NCI-H2107 treated with DMSO at 0.1 percent for 48 hours (cell line): ENCODE results near the gene PDS5A.
"Not testable (repeated sequence)": the region's sequence is repeated elsewhere in the genome, so short reads cannot be mapped to it uniquely, and the experiment has no call there.

Source experiments
- DNase-seq: peaks from one replicate; lab custom pipeline; 2025; ENCODE audit not compliant: unreplicated experiment; lab: John Stamatoyannopoulos, UW

PDS5A gene, protein sequence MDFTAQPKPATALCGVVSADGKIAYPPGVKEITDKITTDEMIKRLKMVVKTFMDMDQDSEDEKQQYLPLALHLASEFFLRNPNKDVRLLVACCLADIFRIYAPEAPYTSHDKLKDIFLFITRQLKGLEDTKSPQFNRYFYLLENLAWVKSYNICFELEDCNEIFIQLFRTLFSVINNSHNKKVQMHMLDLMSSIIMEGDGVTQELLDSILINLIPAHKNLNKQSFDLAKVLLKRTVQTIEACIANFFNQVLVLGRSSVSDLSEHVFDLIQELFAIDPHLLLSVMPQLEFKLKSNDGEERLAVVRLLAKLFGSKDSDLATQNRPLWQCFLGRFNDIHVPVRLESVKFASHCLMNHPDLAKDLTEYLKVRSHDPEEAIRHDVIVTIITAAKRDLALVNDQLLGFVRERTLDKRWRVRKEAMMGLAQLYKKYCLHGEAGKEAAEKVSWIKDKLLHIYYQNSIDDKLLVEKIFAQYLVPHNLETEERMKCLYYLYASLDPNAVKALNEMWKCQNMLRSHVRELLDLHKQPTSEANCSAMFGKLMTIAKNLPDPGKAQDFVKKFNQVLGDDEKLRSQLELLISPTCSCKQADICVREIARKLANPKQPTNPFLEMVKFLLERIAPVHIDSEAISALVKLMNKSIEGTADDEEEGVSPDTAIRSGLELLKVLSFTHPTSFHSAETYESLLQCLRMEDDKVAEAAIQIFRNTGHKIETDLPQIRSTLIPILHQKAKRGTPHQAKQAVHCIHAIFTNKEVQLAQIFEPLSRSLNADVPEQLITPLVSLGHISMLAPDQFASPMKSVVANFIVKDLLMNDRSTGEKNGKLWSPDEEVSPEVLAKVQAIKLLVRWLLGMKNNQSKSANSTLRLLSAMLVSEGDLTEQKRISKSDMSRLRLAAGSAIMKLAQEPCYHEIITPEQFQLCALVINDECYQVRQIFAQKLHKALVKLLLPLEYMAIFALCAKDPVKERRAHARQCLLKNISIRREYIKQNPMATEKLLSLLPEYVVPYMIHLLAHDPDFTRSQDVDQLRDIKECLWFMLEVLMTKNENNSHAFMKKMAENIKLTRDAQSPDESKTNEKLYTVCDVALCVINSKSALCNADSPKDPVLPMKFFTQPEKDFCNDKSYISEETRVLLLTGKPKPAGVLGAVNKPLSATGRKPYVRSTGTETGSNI (N-terminal part only)

DNA sequence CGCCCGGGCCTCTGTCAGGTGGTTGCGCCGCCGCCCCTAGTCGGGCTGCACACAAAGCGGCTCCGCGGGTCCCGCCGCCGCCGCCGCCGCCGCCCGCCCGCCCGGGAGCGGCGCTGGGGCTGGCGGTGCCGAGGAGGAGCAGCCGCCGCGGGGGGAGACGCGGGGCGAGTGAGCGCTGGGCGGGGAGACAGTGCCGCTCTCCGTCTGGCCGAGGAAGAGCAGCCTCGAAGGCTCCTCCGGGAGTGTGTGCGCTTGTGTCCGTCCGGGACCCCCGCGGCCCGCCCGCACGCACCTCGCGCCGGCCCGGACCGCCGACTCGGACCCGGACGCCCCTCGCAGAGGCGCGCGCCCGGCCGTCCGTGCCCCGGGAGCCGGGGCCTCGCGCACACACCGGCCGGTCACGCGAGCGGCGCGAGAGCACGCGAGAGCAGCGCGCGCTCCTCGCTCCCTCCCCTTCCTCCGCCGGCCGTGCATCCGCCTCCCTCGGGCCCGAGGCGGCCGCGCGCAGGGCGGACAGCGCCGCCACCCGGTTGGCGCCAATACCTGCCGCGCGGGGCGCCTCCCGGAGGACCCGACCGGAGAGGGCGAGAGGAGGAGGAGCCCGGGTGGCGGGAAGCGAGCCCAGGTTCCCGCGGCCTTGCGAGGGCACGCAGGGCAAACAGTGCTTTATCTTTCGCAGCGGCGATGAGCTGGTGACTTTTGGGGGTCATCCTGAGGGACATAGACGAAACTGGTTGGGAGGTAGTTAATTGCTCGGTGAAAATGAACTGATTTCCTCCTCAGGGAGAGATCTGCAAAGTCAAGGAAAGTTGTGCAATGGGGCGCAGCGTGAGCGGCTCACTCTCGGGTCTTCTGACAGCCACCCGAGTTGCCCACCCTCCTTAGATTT lies at the start of gene PDS5A:
PDS5A (minus strand) TSS at position 423 of the 889 bp plus-strand sequence. CDS start 1,334 bp downstream, outside the sequence.
- DNase-seq = peak; percentile 59

DNA sequence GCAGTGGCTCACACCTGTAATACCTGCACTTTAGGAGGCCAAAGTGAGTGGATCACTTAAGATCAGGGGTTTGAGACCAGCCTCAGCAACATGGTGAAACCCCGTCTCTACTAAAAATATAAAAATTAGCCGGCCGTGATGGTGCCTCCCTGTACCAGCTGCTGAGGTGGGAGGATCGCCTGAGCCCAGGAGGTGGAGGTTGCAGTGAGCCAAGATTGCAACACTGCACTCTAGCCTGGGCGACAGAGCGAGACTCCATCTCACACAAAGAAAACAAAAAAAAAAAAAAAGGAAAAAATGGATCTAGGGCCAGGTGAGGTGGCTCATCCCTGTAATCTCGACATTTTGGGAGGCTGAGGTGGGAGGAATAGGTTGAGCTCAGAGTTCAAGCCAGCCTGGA lies 46.3 kb upstream of the PDS5A start:
- not testable (repeated sequence) for DNase-seq

DNA sequence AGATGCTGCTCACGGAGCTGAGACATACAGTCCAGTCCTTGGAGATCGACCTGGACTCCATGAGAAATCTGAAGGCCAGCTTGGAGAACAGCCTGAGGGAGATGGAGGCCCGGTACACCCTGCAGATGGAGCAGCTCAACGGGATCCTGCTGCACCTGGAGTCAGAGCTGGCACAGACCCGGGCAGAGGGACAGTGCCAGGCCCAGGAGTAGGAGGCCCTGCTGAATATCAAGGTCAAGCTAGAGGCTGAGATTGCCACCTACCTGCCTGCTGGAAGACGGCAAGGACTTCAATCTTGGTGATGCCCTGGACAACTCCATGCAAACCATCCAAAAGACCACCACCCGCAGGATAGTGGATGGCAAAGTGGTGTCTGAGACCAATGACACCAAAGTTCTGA lies 43.4 kb upstream of the PDS5A start:
- not testable (repeated sequence) for DNase-seq

DNA sequence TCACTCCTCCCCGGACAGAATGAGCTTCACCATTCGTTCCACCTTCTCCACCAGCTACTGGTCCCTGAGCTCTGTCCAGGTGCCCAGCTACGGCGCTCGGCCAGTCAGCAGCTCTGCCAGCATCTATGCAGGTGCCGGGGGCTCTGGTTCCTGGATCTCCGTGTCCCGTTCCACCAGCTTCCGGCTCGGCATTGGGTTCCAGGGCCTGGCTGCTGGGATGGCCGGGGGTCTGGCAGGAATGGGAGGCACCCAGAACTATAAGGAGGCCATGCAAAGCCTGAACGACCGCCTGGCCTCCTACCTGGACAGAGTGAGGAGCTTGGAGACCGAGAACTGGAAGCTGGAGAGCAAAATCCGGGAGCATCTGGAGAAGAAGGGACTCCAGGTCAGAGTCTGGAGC lies 42.5 kb upstream of the PDS5A start:
- DNase-seq = no peak

DNA sequence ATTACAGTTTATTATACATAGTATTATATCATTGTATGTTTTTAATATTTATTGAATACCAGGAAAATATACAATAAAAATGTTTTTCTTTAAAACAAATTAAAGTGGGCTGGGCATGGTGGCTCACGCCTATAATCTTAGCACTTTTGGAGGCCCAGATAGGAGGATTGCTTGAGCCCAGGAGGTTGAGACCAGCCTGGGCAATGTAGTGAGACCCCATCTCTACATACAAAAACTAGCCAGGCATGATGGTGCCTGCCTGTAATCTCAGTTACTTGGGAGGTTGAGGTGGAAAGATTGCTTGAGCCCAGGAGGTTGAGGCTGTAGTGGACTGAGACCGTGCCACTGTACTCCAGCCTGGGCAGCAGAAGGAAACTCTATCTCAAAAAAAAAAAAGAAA lies 38.3 kb upstream of the PDS5A start:
- no peak for DNase-seq

DNA sequence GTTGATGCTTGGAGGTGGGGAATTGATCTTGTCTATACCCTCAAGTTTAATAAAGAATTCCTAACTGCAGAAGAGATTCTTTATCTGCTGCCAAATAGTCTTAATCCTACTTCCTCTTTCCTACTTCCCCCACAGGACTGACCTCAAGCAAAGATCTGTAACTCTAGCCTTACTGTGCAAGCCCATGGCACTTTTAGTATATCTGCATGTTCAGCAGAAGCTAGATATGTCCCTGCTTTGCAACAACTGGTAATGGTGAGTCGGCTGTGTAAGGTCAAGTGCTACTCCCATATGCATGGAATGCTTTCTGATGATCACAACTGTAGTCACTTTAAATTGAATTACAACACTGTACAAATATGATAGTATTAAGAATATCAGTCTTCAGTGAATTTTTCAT lies 26.3 kb upstream of the PDS5A start:
- no peak for DNase-seq

DNA sequence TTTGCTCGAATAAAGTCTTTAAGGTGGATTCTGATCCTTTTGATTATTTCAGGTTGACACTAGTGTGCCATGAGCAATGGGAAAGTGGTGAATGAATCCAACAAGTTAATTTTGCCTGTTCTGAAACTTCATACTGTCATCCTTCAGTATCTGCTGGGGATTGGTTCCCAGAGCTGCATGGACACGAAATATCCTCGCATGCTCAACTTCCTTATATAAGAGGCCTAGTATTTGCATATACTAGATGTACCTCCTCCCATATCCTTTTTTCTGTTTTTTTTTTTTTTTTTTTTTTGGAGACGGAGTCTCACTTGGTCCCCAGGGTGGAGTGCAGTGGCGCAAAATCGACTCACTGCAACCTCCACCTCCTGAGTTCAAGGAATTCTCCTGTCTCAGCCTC lies 23.0 kb upstream of the PDS5A start:
- no peak for DNase-seq

DNA sequence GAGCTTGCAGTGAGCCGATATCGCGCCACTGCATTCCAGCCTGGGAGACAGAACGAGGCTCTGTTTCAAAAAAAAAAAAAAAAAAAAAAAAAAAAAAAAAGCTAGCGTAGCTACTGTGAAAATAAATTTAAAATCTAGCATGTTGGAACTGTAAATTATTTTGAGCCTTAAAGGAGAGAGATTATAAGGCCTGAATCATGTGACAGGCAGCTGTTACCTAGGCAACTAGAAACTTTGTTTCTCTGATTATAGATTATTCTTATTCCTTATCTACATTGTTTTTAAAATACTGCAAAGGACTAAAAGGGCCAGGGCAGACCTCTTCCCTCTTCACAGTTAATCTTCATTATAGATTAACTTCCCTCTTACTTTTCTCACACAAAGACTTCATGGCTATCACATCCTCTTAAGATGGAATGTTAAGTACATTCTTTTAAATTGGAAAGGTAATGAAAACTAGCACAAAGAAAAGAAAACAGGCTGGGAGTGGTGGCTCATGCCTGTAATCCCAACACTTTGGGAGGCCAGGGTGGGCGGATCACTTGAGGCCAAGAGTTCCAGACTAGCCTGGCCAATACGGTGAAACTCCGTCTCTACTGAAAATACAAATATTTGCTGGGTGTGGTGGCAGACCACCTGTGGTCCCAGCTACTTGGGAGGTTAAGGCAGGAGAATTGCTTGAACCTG lies 21.1 kb upstream of the PDS5A start:
- no peak for DNase-seq

DNA sequence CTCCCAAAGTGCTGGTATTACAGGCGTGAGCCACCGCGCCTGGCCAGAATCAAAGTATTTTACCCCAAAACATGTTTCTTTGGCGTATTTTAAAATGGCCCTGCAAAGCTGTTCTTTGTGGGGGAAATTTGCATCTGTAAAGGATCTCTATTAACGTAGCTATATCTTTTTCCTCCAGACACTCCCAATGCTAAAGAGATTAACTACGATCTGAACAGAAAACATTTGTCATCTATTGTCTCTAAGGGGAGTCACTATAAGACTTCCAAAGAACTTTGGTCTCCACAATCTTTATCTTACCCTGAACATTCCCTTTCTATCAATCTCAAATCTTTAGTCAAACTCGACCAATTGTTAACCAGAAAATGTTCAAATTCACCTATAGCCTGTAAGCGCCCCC lies 19.1 kb upstream of the PDS5A start:
- no peak for DNase-seq

DNA sequence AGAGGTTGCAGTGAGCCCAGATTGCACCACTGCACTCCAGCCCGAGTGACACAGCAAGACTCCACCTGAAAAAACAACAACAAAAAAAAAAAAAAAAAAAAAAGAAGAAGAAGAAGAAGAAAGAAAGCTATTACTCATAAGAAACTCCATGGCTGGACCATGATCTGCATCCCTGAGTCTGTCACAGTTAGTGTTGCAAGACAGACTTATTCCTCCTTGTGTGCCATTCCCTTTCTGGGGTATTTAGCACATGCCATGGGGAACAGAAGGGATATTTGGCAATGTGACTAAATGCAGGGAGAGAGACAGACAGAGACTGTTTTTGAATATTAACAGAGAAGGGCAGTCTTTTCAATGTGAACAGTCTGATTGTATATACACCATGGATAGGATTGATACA lies 16.7 kb upstream of the PDS5A start:
- no peak for DNase-seq

DNA sequence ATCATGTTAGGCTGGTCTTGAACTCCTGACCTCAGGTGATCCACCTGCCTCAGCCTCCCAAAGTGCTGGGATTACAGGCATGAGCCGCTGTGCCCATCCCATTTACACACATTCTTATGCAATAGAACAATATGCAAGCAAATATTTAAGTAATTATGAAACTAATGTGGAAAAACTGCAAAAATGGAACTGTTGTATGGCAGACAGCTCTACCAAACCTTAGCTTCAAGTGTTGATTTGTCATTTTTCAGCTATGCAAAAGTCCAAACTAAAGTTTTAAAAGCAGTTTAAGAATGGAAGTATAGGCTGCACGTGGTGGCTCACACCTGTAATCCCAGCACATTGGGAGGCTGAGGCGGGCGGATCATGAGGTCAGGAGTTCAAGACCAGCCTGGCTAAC lies 11.7 kb upstream of the PDS5A start:
- DNase-seq = not testable (repeated sequence)

DNA sequence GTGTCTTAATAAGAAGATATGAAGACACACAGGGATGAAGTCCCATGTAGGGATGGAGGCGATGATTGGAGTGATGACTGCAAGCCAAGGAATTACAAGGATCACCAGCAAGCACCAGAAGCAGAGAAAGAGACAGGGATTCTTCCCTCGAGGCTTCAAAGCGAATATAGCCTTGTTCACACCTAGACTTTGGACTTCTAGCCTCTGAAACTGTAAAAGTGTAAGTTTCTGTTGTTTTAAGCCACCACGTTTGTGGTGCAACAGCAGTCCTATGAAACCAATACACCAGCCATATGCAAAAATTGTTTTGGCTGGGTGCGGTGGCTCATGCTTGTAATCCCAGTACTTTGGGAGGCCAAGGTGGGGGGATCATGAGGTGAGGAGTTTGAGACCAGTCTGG lies 9.8 kb upstream of the PDS5A start:
- DNase-seq = no peak

DNA sequence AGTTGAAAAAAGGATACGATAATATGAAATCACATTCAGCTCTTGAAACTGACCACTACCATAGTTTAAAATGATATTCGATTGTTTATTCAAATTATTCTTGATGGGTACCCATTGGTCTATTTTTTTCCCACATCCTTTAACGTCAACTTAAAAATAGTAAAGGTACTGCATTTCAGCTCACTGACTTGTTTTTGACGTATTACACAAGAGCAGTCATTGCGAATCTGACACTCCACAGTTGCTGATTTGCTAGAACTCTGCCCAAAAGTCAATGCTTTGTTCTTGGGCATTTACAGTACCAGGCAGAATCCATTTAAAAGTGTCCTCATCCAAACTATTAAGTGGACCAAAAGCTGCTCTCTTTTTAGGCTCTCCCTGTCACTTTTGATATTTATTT lies 1.2 kb upstream of the PDS5A start:
- no peak for DNase-seq

DNA sequence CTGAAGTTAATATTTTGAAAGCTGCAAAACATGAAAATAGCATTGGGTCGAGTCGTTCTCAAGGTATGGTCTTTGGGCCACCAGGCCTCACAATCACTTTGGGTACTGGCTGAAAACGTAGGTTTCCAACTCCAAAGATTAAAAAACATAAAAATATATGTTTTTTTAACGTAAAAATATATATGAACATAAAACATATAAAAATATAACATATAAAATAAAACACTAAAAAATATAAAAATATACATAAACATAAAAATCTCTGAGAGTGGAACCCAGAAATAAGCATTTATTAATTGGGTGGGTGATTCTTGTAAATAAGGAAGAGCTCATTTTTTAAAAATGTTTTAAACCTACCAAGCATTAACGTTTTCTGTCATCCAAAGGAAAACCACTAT lies 666 bp upstream of the PDS5A start:
- DNase-seq = no peak

DNA sequence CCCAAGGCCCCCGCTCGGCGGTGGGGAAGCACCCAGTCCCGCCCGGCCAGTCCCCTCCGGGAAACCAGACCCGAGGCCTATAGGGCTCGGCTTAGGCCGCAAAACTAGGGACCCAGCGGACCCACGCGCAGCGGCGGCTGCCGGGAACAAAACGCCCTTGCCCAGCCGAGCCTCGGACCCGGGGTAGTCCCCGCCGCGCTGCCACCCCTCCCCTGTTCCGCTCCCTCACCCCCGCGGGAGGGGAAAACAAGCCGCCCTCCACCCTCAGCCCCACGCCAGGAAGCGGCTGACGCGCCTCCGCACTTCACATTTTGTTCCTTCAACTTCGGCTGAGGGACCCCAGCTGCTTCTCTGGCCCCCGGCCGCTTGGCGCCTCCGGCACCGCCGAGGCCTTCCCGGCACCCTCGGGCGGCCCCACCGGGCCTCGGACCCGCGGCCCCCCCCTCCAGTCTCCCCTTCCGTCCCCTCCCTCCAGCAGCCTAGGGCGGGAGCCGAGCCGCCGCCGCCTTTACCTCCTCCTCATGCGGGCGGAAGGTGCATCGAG lies 694 bp downstream of the PDS5A start:
- DNase-seq = no peak

DNA sequence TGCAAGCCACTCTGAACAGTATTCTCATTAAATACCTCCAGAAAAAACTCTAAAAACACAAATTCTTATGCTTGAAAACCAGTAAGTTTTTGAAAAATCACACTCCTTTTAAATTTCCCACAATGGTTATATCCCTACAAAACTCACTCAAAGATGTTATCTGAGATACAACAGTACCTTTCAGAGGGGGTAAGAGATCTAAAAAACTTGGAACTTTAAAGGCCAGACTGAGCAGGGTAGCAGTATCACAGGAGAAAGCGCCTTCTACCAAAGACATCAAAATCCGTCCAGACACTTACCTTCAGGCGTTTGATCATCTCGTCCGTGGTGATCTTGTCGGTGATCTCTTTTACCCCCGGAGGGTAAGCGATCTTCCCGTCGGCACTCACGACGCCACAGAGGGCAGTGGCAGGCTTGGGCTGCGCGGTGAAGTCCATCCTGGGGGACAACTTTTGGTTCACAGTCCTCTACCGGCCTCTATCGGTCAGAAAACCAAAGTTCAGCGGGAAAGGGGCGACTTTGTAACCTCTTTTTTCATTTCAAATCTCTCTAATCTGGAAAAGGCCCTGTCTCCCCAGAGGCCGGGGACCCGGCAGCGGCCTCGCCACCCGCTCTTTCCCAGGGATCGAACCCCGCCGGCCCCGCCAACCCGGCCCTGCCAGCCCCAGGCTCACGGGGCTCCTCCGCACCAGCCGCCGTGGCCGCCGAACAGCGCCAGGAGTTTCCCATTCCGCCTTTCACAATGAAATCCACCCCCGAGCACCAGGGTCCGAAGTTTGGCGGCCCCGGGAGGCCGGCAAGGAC lies 1.4 kb downstream of the PDS5A start:
- peak; percentile 37 for DNase-seq

DNA sequence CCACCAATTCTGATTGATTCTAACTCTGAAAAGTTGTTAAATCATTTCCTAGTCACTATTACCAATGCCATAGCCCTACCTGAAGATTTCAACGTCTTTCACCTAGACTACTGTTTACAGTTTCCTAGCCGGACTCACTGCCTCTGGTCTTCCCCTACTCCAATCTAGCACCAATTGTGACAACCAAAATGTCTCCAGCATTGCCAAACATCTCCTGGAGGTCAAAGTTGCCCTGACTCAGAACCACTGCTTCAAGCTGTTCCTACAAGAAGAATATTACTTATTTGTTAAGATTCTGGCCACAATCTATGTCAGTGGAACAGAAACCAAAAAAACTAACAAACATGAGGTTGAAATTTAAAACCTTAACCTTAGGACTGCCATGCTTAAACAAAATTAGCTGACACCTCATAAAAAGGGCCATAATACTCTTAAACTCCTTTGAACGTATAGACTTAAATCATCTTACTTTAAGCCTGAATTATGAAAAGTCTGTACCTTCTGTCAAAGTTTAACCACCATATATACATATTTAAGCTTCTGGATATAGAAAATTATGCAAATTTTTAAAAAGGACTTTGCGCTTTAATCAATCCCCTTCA lies 2.1 kb downstream of the PDS5A start:
- no peak for DNase-seq

DNA sequence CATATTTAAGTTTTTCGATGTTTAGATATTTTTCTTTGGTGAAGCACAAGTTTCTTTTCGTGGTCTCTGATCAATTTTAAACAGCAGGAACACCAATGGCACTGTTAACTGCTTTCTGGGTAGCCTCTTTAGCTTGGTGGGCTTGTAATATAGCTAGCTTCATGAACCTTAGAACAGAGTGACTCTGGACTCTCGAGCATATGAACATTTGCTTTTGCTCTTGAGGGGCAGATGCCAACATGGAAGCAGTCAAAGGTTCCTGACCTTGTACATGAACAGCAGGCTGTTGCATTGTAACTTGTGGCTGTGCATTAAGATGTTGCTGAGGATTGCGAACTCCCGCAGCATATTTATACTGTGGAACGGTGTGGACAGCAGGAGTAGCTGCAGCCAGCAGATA lies 4.7 kb downstream of the PDS5A start:
- DNase-seq = not testable (repeated sequence)
